HG03575 (cell line): Measurements from ENCODE around the gene MDK.
"Not testable (repeated sequence)": the region's sequence is repeated elsewhere in the genome, so short reads cannot be mapped to it uniquely, and the experiment has no call there.

Experiments used
- ATAC-seq: cut with Tn5 transposase; IDR thresholded peaks from one replicate; pipeline ENCODE4 v1.9.1; 2021; ENCODE audit not compliant: unreplicated experiment, insufficient number of reproducible peaks, low FRiP score; ENCODE audit errors: extremely low read depth

MDK gene

GRCh38 chr11:46364791-46365190, 16.7 kb upstream of the MDK start:
- no peak for ATAC-seq

- no peak for ATAC-seq
Measured at GRCh38 chr11:46366260-46366659, 15.2 kb upstream of the MDK start.

GRCh38 chr11:46366661-46367161, 14.8 kb upstream of the MDK start:
- ATAC-seq, result no peak

GRCh38 chr11:46367244-46367915, 14.1 kb upstream of the MDK start:
- ATAC-seq, result no peak

GRCh38 chr11:46367916-46368267, 13.6 kb upstream of the MDK start:
- no peak for ATAC-seq

GRCh38 chr11:46369458-46370152, 11.9 kb upstream of the MDK start:
- ATAC-seq, result no peak

- ATAC-seq, result no peak
Measured at GRCh38 chr11:46370253-46370652, 11.2 kb upstream of the MDK start.

- not testable (repeated sequence) for ATAC-seq
Measured at GRCh38 chr11:46371262-46371661, 10.2 kb upstream of the MDK start.

GRCh38 chr11:46372086-46372485, 9.4 kb upstream of the MDK start:
- ATAC-seq, result no peak

GRCh38 chr11:46372501-46372900, 9.0 kb upstream of the MDK start:
- not testable (repeated sequence) for ATAC-seq

- no peak for ATAC-seq
Measured at GRCh38 chr11:46373787-46374740, 7.4 kb upstream of the MDK start.

GRCh38 chr11:46374815-46375214, 6.7 kb upstream of the MDK start:
- no peak for ATAC-seq

- no peak for ATAC-seq
Measured at GRCh38 chr11:46375392-46376101, 5.9 kb upstream of the MDK start.

- no peak for ATAC-seq
Measured at GRCh38 chr11:46376258-46377050, 5.0 kb upstream of the MDK start.

GRCh38 chr11:46377290-46377689, 4.2 kb upstream of the MDK start:
- no peak for ATAC-seq

- no peak for ATAC-seq
Measured at GRCh38 chr11:46377831-46378230, 3.6 kb upstream of the MDK start.

- no peak for ATAC-seq
Measured at GRCh38 chr11:46378296-46378695, 3.2 kb upstream of the MDK start.

- ATAC-seq, result no peak
Measured at GRCh38 chr11:46378811-46379481, 2.5 kb upstream of the MDK start.
